Hematopoietic multipotent progenitor cell treated with erythropoietin and hydrocortisone succinate and interleukin-3 and kit ligand, for 4 days (in vitro differentiated cells): ENCODE measurements around the gene PSPH.
"Not testable (repeated sequence)": the region's sequence is repeated elsewhere in the genome, so short reads cannot be mapped to it uniquely, and the experiment has no call there.

Experiments used
- DNase-seq: peaks from one replicate; pipeline ENCODE4 v3.0.0-alpha.2; 2015

The PSPH gene

GRCh38 chr7:56051339-56052191, at the start of gene PSPH, which contains the start of gene CCT6A:
Gene PSPH, minus strand, starts transcription at chr7:56051444. Its CDS starts 30,232 bp downstream, at chr7:56021212.
Gene CCT6A, plus strand, starts transcription at chr7:56051765. Its CDS starts 84 bp downstream, at chr7:56051849.
- peak; percentile 99 for DNase-seq

DNA sequence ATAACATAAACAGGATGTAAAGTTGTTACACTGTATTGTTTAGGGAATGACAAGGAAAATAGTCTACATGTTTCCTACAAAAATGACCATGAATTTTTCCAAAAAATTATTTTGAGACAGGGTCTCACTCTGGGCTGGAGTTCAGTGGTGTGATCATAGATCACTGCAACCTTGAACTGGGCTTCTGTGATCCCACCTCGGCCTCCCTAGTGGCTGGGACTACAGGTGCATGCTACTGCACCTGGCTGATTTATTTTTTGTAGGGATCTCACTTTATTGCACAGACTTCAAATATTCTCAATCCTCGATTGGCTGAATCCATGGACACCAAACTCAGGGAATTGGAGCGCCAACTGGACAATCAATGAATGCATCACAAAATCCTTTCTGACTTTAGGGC, 48.4 kb upstream of the PSPH start:
- no peak for DNase-seq

DNA sequence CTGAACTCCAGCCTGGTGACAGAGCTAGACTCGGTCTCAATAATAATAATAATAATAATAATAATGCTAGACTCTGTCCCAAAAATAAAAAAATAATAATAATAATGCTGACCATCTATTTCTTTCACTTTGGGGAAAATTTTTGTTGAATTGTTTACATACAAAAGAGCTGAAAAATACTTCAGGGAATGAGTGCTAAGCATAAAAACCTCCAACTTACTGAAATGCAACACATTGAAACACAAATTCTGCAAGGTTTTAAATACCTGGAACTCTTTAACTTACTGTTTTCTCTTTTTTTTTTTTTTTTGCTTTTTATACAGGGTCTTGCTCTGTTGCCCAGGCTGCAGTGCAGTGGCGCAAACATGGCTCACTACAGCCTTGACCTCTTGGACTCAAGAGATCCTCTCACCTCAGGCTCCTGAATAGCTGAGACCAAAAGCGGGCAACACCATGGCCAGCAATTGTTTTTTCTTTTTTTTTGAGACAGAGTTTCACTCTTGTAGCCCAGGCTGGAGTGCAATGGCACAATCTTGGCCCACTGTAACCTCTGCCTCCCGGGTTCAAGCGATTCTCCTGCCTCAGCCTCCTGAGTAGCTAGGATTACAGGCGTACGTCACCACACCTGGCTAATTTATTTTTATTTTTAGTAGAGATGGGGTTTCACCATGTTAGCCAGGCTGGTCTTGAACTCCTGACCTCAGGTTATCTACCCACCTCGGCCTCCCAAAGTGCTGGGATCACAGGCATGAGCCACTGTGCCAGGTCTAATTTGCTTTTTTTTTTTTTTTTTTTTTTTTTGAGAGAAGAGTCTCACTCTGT, 47.2 kb upstream of the PSPH start:
- DNase-seq: not testable (repeated sequence)

DNA sequence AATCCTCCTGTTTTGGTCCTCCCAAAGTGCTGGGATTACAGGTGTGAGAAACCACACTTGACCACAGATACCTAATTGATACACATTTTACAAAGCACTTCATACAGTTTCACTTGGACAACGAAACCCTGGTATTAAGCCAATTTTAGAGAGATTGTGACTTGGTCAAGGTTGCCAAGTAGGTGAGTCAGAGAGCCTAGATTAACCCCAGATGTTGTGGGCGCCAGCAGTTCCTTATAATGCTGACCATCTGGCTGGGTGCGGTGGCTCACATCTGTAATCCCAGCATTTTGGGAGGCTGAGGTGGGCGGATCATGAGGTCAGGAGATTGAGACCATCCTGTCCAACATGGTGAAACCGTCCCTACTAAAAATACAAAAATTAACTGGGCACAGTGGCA, 46.5 kb upstream of the PSPH start:
- peak; percentile 68 for DNase-seq

- DNase-seq: peak; percentile 47
Observed at GRCh38 chr7:56092789-56093531, 41.7 kb upstream of the PSPH start, which contains the start of gene PHKG1. Gene PHKG1, minus strand, starts transcription at chr7:56092952. Its CDS starts 4,011 bp downstream, at chr7:56088941.

DNA sequence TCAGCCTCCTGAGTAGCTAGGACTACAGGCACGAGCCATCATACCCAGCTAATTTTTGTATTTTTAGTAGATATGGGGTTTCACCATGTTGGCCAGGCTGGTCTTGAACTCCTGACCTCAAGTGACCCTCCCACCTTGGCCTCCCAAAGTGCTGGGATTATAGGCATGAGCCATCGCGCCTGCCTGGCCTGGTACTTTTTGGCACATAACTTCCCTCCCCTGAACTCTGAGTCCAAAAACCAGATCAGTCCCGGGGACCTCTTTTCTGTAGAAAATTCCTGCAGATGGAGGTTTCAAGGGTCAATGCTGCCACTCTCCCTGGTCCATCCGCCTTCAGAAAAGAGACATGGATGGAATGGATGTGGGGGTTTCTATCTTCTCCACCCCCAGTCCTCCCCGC, 41.1 kb upstream of the PSPH start:
- not testable (repeated sequence) for DNase-seq

DNA sequence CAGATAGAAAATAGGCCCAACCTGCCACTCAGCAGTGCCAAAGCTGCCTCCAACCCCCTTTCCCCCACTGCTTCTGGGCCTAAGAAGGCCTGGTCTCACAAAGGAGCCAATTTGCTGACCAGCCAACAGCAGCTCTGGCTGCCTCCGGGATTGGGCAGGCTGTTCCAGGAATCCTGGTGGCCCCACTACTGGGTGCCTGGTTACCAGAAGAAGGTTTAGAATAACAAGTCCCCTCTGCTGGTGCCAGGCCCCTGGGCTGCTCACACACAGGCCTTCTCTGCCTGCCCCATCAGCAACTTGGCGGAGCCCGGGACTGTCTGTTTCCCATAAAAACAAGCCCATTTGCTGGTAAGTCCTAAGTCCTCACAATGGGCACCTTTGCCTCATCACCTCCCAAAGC, 40.3 kb upstream of the PSPH start:
- DNase-seq: no peak

DNA sequence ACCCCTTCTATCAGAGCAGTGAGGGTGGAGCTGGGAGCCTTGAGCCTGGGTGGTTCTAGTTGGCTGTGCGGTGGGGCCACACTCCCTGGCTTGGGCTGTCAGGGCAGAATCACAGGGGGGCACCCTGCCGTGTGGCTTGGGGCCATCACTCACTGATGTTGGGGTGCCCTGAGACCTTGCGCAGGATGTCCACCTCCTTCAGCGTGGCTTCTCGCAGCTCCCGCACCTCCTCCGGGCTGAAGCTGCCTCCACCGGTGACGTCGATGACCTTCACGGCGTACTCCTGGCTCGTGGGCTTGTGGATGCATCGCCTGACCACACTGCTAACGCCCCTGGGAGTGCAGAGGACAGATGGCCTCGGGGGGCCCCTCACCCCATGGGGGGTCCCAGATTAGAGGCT, 36.2 kb upstream of the PSPH start:
- no peak for DNase-seq

GRCh38 chr7:56086761-56087160, 35.5 kb upstream of the PSPH start:
- DNase-seq: no peak

DNA sequence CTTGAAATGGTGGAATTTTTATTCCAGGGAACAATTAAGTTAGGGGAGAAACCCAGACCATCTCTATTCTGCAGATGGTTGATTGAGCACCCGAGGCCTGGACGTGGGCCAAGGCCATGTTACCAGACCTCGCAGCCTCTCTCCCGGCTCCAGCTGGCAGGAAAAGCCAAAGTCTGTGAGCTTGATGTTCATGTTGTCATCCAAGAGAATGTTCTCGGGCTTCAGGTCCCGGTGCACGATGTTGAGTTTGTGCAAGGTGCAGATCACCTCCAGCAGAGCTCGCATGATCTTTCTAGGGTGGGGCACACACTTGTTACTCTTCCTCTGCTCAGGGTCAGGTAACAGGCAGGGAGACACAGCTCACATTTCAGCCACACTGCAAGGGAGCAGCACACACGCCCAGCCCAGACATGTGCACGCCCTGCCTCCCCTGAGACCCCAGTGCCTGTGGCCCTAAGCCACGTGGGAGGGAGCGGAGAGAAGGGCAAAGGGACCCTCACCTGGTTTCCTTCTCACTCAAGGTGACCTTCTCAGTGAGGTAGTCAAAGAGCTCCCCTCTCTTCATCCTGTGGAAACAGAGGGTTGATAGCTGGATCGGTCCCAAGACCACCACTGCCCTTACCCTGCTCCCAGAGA, 32.0 kb upstream of the PSPH start:
- DNase-seq: no peak

DNA sequence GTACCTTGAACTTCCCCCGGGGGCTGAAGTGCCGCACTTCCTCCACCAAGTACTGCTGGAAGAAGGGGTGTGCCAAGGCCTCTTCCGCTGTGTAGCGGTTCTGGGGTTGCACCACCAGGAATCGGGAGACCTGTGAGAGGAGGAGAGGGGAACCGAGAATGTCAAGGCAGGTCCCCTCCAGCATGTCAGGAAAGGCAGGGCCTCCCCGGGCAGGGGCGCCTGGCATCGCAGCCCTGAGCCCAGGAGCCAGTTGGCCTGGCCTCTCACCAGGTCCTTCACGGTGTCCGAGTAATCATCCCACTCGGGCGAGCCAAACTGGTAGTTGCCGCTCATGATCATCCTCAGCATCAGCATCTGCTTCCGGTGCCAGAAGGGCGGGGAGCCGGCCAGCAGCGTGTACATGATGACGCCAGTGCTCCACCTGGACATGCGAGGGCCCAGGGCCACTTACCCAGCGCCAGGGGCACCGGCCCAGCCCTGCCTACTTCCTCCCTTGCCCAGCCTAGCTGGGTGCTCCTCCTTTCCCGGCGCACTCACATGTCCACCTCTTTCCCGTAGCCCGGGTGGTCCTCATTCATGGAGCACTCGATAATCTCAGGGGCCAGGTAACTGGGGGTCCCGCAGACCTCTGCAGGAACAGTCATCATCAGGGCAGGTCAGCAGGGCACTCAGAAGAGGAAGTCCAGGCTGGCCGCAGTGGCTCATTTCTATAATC, 30.5 kb upstream of the PSPH start:
- DNase-seq: no peak

DNA sequence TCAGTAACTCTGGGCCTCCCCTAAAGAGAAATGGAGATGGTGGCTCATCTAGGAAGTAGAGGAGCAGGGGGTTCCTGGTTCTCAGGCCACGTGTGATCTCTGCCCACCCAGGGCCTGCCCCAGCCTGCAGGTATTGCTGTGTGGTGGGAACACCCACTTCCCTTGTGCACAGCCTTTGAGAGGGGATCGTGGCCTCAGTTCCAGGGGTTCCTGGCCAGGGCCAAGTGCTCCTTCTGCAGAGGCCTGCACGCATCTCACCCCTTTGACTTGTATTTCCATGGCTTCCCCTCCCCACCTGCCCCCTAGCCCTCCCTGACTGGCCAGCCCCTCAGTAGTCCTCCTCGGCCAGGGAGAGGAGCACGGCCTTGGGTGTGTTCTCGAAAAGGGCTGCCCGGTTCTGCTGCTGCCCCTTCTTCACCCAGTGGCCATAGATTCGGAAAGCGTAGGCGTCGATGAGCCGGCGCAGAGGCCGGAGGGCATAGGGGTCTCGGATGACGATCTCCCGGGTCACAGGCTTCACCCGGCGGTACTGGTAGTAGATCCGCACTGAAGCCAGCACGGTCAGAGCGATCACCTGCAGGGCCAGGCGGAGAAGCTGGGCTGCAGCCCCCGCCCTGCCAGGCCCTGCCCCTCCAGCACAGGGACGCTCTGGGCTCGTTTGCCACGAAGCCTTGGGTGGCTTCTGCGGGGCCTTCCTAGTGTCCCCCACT, 29.6 kb upstream of the PSPH start:
- DNase-seq: not testable (repeated sequence)

DNA sequence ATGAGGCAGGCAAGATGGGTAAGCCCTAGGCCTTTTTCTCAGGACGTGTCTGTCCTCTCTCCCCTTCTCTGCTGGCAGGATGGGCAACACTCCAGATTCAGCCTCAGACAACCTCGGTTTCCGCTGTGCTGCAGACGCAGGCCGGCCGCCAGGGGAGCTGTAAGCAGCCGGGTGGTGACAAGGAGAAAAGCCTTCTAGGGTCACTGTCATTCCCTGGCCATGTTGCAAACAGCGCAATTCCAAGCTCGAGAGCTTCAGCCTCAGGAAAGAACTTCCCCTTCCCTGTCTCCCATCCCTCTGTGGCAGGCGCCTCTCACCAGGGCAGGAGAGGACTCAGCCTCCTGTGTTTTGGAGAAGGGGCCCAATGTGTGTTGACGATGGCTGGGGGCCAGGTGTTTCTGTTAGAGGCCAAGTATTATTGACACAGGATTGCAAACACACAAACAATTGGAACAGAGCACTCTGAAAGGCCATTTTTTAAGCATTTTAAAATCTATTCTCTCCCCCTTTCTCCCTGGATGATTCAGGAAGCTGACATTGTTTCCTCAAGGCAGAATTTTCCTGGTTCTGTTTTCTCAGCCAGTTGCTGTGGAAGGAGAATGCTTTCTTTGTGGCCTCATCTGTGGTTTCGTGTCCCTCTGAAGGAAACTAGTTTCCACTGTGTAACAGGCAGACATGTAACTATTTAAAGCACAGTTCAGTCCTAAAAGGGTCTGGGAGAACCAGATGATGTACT, 28.4 kb upstream of the PSPH start:
- no peak for DNase-seq

GRCh38 chr7:56078196-56078595, 27.0 kb upstream of the PSPH start:
- no peak for DNase-seq

DNA sequence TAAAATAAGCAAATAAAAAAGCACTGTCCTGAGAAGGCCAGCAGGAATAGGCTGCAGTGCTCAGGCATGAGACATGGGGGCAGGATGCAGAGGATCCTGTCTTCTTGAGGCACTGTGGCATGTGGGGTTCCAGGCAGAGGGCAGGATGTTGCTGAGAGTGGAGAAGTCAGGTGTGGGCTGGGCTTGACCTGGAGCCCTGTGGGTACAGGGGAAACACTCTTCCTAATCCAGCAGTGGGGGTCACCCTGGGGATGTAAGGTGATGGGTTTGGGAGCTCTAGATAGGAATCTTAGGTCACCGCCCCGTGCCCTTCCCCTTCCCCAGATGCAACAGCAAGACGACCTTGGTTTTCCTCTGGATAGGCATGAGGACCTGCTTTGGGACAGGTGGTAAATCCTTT, 26.4 kb upstream of the PSPH start:
- no peak for DNase-seq

DNA sequence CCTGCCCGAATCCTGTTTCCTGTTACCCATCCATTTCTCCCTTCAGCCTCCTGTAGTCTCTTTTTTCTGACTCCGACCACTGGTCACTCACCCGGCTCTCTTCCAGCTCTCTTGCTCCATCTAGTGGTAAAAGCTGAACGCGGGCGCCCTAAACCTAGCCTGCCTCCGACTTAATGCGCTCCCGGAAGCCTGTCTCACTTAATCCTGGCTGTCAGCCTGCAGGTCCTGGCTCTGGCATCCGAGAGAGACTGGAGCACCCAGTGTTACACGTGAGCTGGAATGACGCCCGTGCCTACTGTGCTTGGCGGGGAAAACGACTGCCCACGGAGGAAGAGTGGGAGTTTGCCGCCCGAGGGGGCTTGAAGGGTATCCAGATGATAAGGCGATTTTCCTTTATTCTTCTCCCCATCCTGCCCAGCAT, 23.1 kb upstream of the PSPH start:
- peak; percentile 91 for DNase-seq

GRCh38 chr7:56066376-56066775, 15.1 kb upstream of the PSPH start:
- DNase-seq: not testable (repeated sequence)

DNA sequence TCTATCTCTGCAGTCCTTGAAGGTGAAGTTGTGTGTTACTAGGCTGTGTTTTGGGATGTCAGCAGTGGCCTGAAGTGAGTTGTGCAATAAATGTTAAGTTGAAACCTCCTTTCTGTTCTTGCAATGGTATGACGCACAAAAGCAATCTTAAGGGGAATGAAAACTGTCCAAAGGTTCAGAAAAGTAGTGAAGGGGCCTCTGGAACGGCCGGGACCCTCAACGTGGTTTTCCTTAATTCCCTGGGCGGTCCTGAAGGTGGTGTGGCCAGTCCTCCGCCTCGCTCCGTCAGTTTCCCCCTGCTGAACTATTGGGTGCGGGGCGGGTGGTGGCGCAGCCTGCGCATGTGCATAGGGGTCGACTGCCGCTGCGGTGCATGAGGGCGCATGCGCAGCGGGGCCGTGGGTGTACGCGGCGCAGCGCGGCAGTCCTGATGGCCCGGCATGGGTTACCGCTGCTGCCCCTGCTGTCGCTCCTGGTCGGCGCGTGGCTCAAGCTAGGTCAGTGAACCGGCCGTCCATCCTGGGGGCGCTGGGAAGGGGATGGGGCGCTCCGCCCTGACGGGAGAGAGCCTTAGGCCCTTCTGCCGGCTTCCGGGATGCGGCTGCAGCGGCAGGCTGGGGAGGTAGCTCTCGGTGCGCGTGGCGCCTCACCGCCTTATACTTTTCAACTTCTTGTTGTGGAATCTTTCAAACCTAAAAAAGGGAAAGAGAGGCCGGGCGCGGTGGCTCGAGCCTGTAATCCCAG, 12.8 kb upstream of the PSPH start, which contains the start of gene SUMF2:
TSS of gene SUMF2 (plus strand) at position 405 of the 744 bp plus-strand sequence. CDS start at position 431, 26 bp downstream.
- peak; percentile 95 for DNase-seq

DNA sequence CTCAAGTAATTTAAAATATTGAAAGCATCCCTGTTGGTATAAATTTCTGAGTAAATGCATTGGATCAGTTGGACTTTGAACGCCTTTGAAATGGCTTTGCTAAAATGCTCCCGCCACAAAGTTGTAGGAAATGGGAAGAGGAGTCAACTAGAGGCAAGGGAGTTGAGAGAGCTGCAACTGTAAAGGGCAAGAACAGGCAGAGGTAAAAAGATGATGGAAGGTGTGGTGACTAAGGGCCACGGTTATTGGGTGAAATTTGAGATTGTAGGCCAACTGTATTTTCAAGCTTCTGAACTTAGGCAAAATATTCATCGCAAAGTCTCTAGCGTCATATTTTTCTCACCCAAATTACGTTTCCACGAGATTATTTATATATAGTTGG, 12.2 kb upstream of the PSPH start:
- no peak for DNase-seq

GRCh38 chr7:56062382-56062781, 11.1 kb upstream of the PSPH start:
- peak; percentile 77 for DNase-seq
